H1 (cell line): ENCODE measurements around the gene GTF3C5. TPM values are rescaled to one million over a fixed set of nuclear protein-coding genes. Genes with fewer than 3 reads are reported as not detected.

Experiments used
- CTCF ChIA-PET: fragments of 300-600 bp; sonication (Branson Sonifier 250); formaldehyde crosslinking; loops from one replicate; lab custom pipeline; 2021; ENCODE audit not compliant: partially characterized antibody; lab: Charles Lee
- POLR2A ChIA-PET: fragments of 300-600 bp; sonication (Branson Sonifier 250); formaldehyde crosslinking; loops from one replicate; lab custom pipeline; 2021; ENCODE audit warnings: inconsistent platforms; ENCODE audit not compliant: partially characterized antibody; lab: Charles Lee
- DNase-seq, 2 experiments: peaks; one replicate each; pipeline versions ENCODE4 v3.0.0 to v3.0.0-alpha.2; 2010 to 2022; ENCODE audit warnings: low spot score in 2 of 2, low read depth in 1 of 2, mixed read lengths in 1 of 2
- FAIRE-seq: peaks from 2 replicates; lab custom pipeline; 2011; peaks lifted over from hg19 to GRCh38; lab: Jason Lieb, UNC
- H2AFZ ChIP-seq: 2 replicates; pipeline ENCODE4 v1.8.1; 2012; ENCODE audit warnings: low read length, inconsistent platforms
- H2AK5ac ChIP-seq: 2 replicates; pipeline ENCODE4 v1.6.1; 2013; ENCODE audit warnings: low read depth, low read length
- H2BK120ac ChIP-seq: replicated peaks from 2 replicates; pipeline ENCODE3; 2013; ENCODE audit warnings: low read depth, low read length, inconsistent platforms
- H2BK12ac ChIP-seq: 2 replicates; pipeline ENCODE4 v1.6.1; 2013; ENCODE audit warnings: low read depth, low read length
- H2BK15ac ChIP-seq: 2 replicates; pipeline ENCODE4 v1.6.1; 2013; ENCODE audit warnings: low read length
- H2BK20ac ChIP-seq: 2 replicates; pipeline ENCODE4 v1.6.1; 2013; ENCODE audit warnings: low read length
- H2BK5ac ChIP-seq: 2 replicates; pipeline ENCODE4 v1.6.1; 2013; ENCODE audit warnings: low read depth, low read length
- H3K14ac ChIP-seq: 2 replicates; pipeline ENCODE4 v1.6.1; 2013; ENCODE audit warnings: inconsistent platforms; ENCODE audit not compliant: insufficient read length
- H3K18ac ChIP-seq: 2 replicates; pipeline ENCODE4 v1.6.1; 2013; ENCODE audit warnings: low read length; ENCODE audit errors: extremely low read depth
- H3K23ac ChIP-seq: 2 replicates; pipeline ENCODE4 v1.6.1; 2013; ENCODE audit warnings: inconsistent platforms; ENCODE audit not compliant: insufficient read length
- H3K23me2 ChIP-seq: 2 replicates; pipeline ENCODE4 v1.6.1; 2013; ENCODE audit warnings: low read depth, low read length
- H3K27ac ChIP-seq: 2 replicates; pipeline ENCODE4 v1.6.1; 2011; ENCODE audit warnings: low read depth, low read length, inconsistent platforms
- H3K27me3 ChIP-seq, 4 experiments: replicated peaks in 1 of 4; 1 replicate in 1 of 4; 2 replicates in 3 of 4; pipeline versions ENCODE4 v1.6.1 to v1.8.1; 2011 to 2013; ENCODE audit warnings: low read length in 3 of 4, mild to moderate bottlenecking in 3 of 4, inconsistent platforms in 2 of 4, mixed read lengths in 2 of 4, moderate library complexity in 1 of 4; ENCODE audit not compliant: control insufficient read depth in 3 of 4, insufficient read depth in 3 of 4; ENCODE audit errors: extremely low read depth in 1 of 4
- H3K36me3 ChIP-seq, 4 experiments: 2 replicates each; pipeline versions ENCODE4 v1.6.1 to v1.8.1; 2011 to 2013; ENCODE audit warnings: mild to moderate bottlenecking in 4 of 4, low read length in 3 of 4, moderate library complexity in 2 of 4, control low read depth in 1 of 4, inconsistent platforms in 1 of 4; ENCODE audit not compliant: insufficient read depth in 4 of 4, control insufficient read depth in 2 of 4
- H3K4ac ChIP-seq: replicated peaks from 2 replicates; pipeline ENCODE3; 2013; ENCODE audit warnings: low read length, low read depth, mixed read lengths, inconsistent platforms; ENCODE audit not compliant: insufficient read length
- H3K4me1 ChIP-seq, 4 experiments: replicated peaks in 1 of 4; 1 replicate in 1 of 4; 2 replicates in 3 of 4; pipeline versions ENCODE4 v1.6.1 to v1.8.1; 2011 to 2013; ENCODE audit warnings: low read length in 3 of 4, inconsistent platforms in 2 of 4, mixed read lengths in 1 of 4; ENCODE audit not compliant: insufficient read depth in 4 of 4, control insufficient read depth in 3 of 4
- H3K4me2 ChIP-seq, 2 experiments: 2 replicates each; pipeline versions ENCODE4 v1.6.1 to v1.8.1; 2011 to 2013; ENCODE audit warnings: low read depth in 2 of 2, low read length in 2 of 2, control low read depth in 1 of 2, inconsistent platforms in 1 of 2, mild to moderate bottlenecking in 1 of 2; ENCODE audit not compliant: insufficient read depth in 1 of 2
- H3K4me3 ChIP-seq, 4 experiments: fragments of 200-600, 300-600 bp in 1 of 4; sonication (generic), shearing (Covaris generic), sonication (Bioruptor Twin) in 1 of 4; 2 replicates each; pipeline versions ENCODE4 v1.5.1 to v1.8.1; 2011 to 2016; ENCODE audit warnings: low read length in 4 of 4, low read depth in 3 of 4, control low read depth in 2 of 4, inconsistent platforms in 2 of 4, mild to moderate bottlenecking in 2 of 4, mixed read lengths in 1 of 4, moderate library complexity in 1 of 4; ENCODE audit not compliant: insufficient read depth in 2 of 4; ENCODE audit errors: extremely low read depth in 1 of 4
- H3K56ac ChIP-seq: replicated peaks from 2 replicates; pipeline ENCODE3; 2013; ENCODE audit warnings: low read depth, mild to moderate bottlenecking, mixed read lengths, low read length, inconsistent platforms; ENCODE audit not compliant: insufficient read length
- H3K79me1 ChIP-seq: 2 replicates; pipeline ENCODE4 v1.6.1; 2013; ENCODE audit warnings: low read depth, low read length, control low read depth
- H3K79me2 ChIP-seq, 2 experiments: 2 replicates each; pipeline versions ENCODE4 v1.6.1 to v1.8.1; 2012 to 2013; ENCODE audit warnings: low read length in 2 of 2, mild to moderate bottlenecking in 2 of 2, inconsistent platforms in 1 of 2; ENCODE audit not compliant: insufficient read depth in 2 of 2, control insufficient read depth in 1 of 2
- H3K9ac ChIP-seq, 4 experiments: replicated peaks in 1 of 4; 1 replicate in 1 of 4; 2 replicates in 3 of 4; pipeline versions ENCODE4 v1.6.1 to v1.8.1; 2011 to 2013; ENCODE audit warnings: low read depth in 3 of 4, low read length in 3 of 4, control low read depth in 2 of 4, mild to moderate bottlenecking in 2 of 4, moderate library complexity in 2 of 4, inconsistent platforms in 1 of 4; ENCODE audit errors: extremely low read depth in 1 of 4
- H3K9me3 ChIP-seq, 2 experiments: 2 replicates each; pipeline versions ENCODE4 v1.6.1 to v1.8.1; 2012 to 2013; ENCODE audit warnings: mild to moderate bottlenecking in 2 of 2, moderate library complexity in 2 of 2, control low read depth in 1 of 2, inconsistent platforms in 1 of 2, low read depth in 1 of 2, low read length in 1 of 2, mixed read lengths in 1 of 2; ENCODE audit not compliant: insufficient read depth in 2 of 2
- H4K20me1 ChIP-seq, 2 experiments: replicated peaks in 1 of 2; 2 replicates each; pipeline versions ENCODE3 to v1.8.1; 2011 to 2013; ENCODE audit warnings: inconsistent platforms in 2 of 2, low read length in 2 of 2, mild to moderate bottlenecking in 1 of 2; ENCODE audit not compliant: insufficient read depth in 2 of 2, control insufficient read depth in 1 of 2
- H4K5ac ChIP-seq: 2 replicates; pipeline ENCODE4 v1.6.1; 2013; ENCODE audit warnings: low read length, low read depth, mixed read lengths, inconsistent platforms; ENCODE audit not compliant: insufficient read length
- H4K8ac ChIP-seq: 2 replicates; pipeline ENCODE4 v1.8.0; 2013; ENCODE audit warnings: mild to moderate bottlenecking, moderate library complexity, low read length, inconsistent platforms; ENCODE audit not compliant: insufficient read depth; ENCODE audit errors: extremely low read depth
- H4K91ac ChIP-seq: replicated peaks from 2 replicates; pipeline ENCODE3; 2013; ENCODE audit warnings: low read length, mixed read lengths, inconsistent platforms; ENCODE audit not compliant: insufficient read length
- CBX8 ChIP-seq: fragments of 300-800, 300-1000 bp; sonication (generic); IDR thresholded peaks from 2 replicates; pipeline ENCODE4 v1.7.1; 2016; ENCODE audit warnings: low read depth, low read length, borderline replicate concordance
- EGR1 ChIP-seq: IDR thresholded peaks from 2 replicates; pipeline ENCODE4 v1.6.1; 2011; ENCODE audit warnings: low read depth, low read length, borderline replicate concordance
- GABPA ChIP-seq: IDR thresholded peaks from 2 replicates; pipeline ENCODE4 v1.6.1; 2011; ENCODE audit warnings: mild to moderate bottlenecking, low read length, moderate library complexity, borderline replicate concordance; ENCODE audit not compliant: insufficient read depth
- WGBS, 2 experiments: shearing (Covaris generic) in 1 of 2; methylation state at CpG; one replicate each; pipeline versions ENCODE4 v1.1.6 to v1.1.7; 2013 to 2015; ENCODE audit warnings: low lambda C conversion rate in 2 of 2, mixed read lengths in 2 of 2, inconsistent platforms in 1 of 2, low coverage in 1 of 2, missing lambda C conversion rate in 1 of 2; ENCODE audit not compliant: insufficient replicate concordance in 2 of 2, insufficient coverage in 1 of 2, insufficient read length in 1 of 2; ENCODE audit errors: extremely low coverage in 1 of 2, missing lambda C conversion rate in 1 of 2; 5-methylcytosine and 5-hydroxymethylcytosine counted together
- polyA plus RNA-seq, 7 experiments: library from polyadenylated mRNA; depleted of rRNA in 3 of 7; stranded (reverse) in 5 of 7; unstranded in 2 of 7; fragments of >200 nt in 5 of 7; fragments of 200-250 nt in 2 of 7; gene quantifications; 1 replicate in 5 of 7; 2 replicates in 1 of 7; 4 replicates in 1 of 7; pipeline versions ENCODE4 v1.2.1 to v1.2.3, GENCODE V29; 2011 to 2013; ENCODE audit warnings: missing spikeins in 2 of 7, mixed read lengths in 2 of 7
- total RNA-seq: library from RNA; stranded (reverse); fragmentation: NEBNext Ultra II Directional; extraction: Animal tissue kit (Norgen Biotek cat#: 25700); gene quantifications from 2 replicates; pipeline ENCODE4 v1.2.1, GENCODE V29; 2021

Gene GTF3C5
- total and polyA plus RNA-seq, 2 of the 8 experiments (the other 6 are each of a cell fraction or from before 2014, with no cell fraction given): 78.7 to 87.1 TPM

- peak overlapping the region; percentile 4; the same call in 1 of the 2 replicates for H2BK12ac ChIP-seq
- no peaks in the 10 kb centered on the region for H3K79me1 ChIP-seq
- no peak overlapping the region for H2BK120ac ChIP-seq
- H3K27me3 ChIP-seq: no peaks in the 10 kb centered on the region; a peak in 2 of 7 replicates
- no peaks in the 10 kb centered on the region for H3K23me2 ChIP-seq
- no peak overlapping the region for H3K27ac ChIP-seq
- H2BK20ac ChIP-seq: no peak overlapping the region
- no peaks in the 10 kb centered on the region for H3K79me2 ChIP-seq
- no peak overlapping the region for H4K91ac ChIP-seq
- no peak overlapping the region for H2AFZ ChIP-seq
- ChIA-PET POLR2A (interaction anchor here (1.7 kb wide), 1 partner anchor 9 kb away, joined by 6 read pairs; no protein-coding TSS in a partner anchor), CTCF (interaction anchor here (0.6 to 3.6 kb wide), 3 partner anchors 9 to 342 kb away, joined by 3 to 8 read pairs (median 4); no protein-coding TSS in a partner anchor)
- H2BK5ac ChIP-seq: no peak overlapping the region
- no peak overlapping the region for H4K8ac ChIP-seq
- H3K9ac ChIP-seq: no peak overlapping the region
- H3K36me3 ChIP-seq: no peaks in the 10 kb centered on the region
- H3K9me3 ChIP-seq: no peaks in the 10 kb centered on the region
- H3K4me2 ChIP-seq: no peak overlapping the region
- WGBS, 2 experiments: 85% methylated on average over 14 of the region's 14 CpGs; no CpG with 5 or more reads in 1 of the 2 experiments
- H3K4me1 ChIP-seq: peaks cover 0 to 14% (median 6%) of the 10 kb centered on the region in 4 experiments; a peak in 5 of 7 replicates
- FAIRE-seq (no peak), DNase-seq (no peak)
- no peak overlapping the region for H4K5ac ChIP-seq
- no peak overlapping the region for H3K4ac ChIP-seq
- H3K56ac ChIP-seq: no peak overlapping the region
- no peak overlapping the region for H3K4me3 ChIP-seq
- no peak overlapping the region for H2AK5ac ChIP-seq
- no peak overlapping the region for H3K14ac ChIP-seq
- no peaks in the 10 kb centered on the region for H4K20me1 ChIP-seq
- no peak overlapping the region for H3K23ac ChIP-seq
- H3K18ac ChIP-seq: no peak overlapping the region
- no peak overlapping the region for H2BK15ac ChIP-seq
- no peak for TF ChIP-seq GABPA
- TF ChIP-seq EGR1: no peak
- no peak for TF ChIP-seq CBX8
Observed at GRCh38 chr9:132993511-132993939, 37.3 kb upstream of the GTF3C5 start.
